ENCODE data around the gene CCDC57. TPM values are rescaled to one million over a fixed set of nuclear protein-coding genes. Genes with fewer than 3 reads are reported as not detected.
"Not testable (repeated sequence)": the region's sequence is repeated elsewhere in the genome, so short reads cannot be mapped to it uniquely, and the experiment has no call there.

The CCDC57 gene
- total RNA-seq, 1 donor from 2014 or later, result 24.7 TPM

GRCh38 chr17:82200743-82201497 is 11.7 kb downstream of the CCDC57 start:
- no peak for DNase-seq

GRCh38 chr17:82200135-82200534 is 12.5 kb downstream of the CCDC57 start:
- DNase-seq, result no peak

- DNase-seq, result no peak
Measured at GRCh38 chr17:82199496-82199895, 13.1 kb downstream of the CCDC57 start.

GRCh38 chr17:82198092-82198491 is 14.6 kb downstream of the CCDC57 start:
- DNase-seq, result no peak

GRCh38 chr17:82195675-82196672 is 16.7 kb downstream of the CCDC57 start:
- peak; percentile 62 for DNase-seq

- DNase-seq, result no peak
Measured at GRCh38 chr17:82194765-82195164, 17.9 kb downstream of the CCDC57 start.

GRCh38 chr17:82193520-82194220 is 19.0 kb downstream of the CCDC57 start:
- no peak for DNase-seq

GRCh38 chr17:82193050-82193449 is 19.6 kb downstream of the CCDC57 start:
- not testable (repeated sequence) for DNase-seq

GRCh38 chr17:82188001-82188961 is 24.4 kb downstream of the CCDC57 start:
- DNase-seq, result no peak

- no peak for DNase-seq
Measured at GRCh38 chr17:82187500-82187899, 25.1 kb downstream of the CCDC57 start.

- DNase-seq, result no peak
Measured at GRCh38 chr17:82186221-82186620, 26.4 kb downstream of the CCDC57 start.

GRCh38 chr17:82184761-82185160 is 27.9 kb downstream of the CCDC57 start:
- DNase-seq, result no peak

- peak; percentile 45 for DNase-seq
Measured at GRCh38 chr17:82180776-82181528, 31.7 kb downstream of the CCDC57 start.

- no peak for DNase-seq
Measured at GRCh38 chr17:82179946-82180475, 32.6 kb downstream of the CCDC57 start.

- no peak for DNase-seq
Measured at GRCh38 chr17:82179412-82179811, 33.2 kb downstream of the CCDC57 start.

GRCh38 chr17:82178499-82179261 is 34.0 kb downstream of the CCDC57 start:
- DNase-seq, result no peak

GRCh38 chr17:82177761-82178498 is 34.7 kb downstream of the CCDC57 start:
- DNase-seq, result no peak

- DNase-seq, result no peak
Measured at GRCh38 chr17:82177276-82177675, 35.4 kb downstream of the CCDC57 start.

- DNase-seq, result no peak
Measured at GRCh38 chr17:82175951-82176350, 36.7 kb downstream of the CCDC57 start.
